Omental fat pad (tissue), 4 donors: ENCODE data around the gene SH3PXD2B. TPM values are rescaled to one million over a fixed set of nuclear protein-coding genes. Genes with fewer than 3 reads are reported as not detected.

Experiments
- ATAC-seq: fragments of 150-250 bp; one replicate; pipeline ENCODE4 v1.9.1; 2016; ENCODE audit warnings: mild to moderate bottlenecking, moderate library complexity; ENCODE audit not compliant: low FRiP score
- DNase-seq: peaks from one replicate; pipeline ENCODE4 v3.0.0-alpha.2; 2019; ENCODE audit warnings: low spot score
- CTCF ChIP-seq, 3 donors: fragments of 450-650 bp; IDR thresholded peaks; one replicate each; pipeline ENCODE4 v1.5.1; 2016 to 2017; ENCODE audit warnings: antibody characterized with exemption in 3 of 3, mild to moderate bottlenecking in 3 of 3, moderate library complexity in 2 of 3
- total RNA-seq, 4 donors: library from RNA; depleted of rRNA; stranded (reverse); fragments of >200 nt; gene quantifications; one replicate each; pipeline ENCODE4 v1.1.0, GENCODE V29; 2016

Gene SH3PXD2B
- 10 to 100 TPM; 29.3 to 47.1 (median 44.3) TPM for total RNA-seq

- TF ChIP-seq CTCF (IDR thresholded peaks at IDR 0.05): no peak
- ATAC-seq: peak; percentile 6
- no peak for DNase-seq
These were observed at the start of gene SH3PXD2B for GRCh38 chr5:172454358-172455086. SH3PXD2B (minus strand) TSS chr5:172454525; CDS start chr5:172454352, 173 bp downstream.

GRCh38 chr5:172502969-172503368 is 48.6 kb upstream of the SH3PXD2B start:
- no peak for TF ChIP-seq CTCF (IDR thresholded peaks at IDR 0.05)
- DNase-seq (no peak), ATAC-seq (no peak)

- DNase-seq (no peak), ATAC-seq (no peak)
- TF ChIP-seq CTCF (IDR thresholded peaks at IDR 0.05): no peak
These were observed 48.1 kb upstream of the SH3PXD2B start for GRCh38 chr5:172502410-172502809.

- DNase-seq (no peak), ATAC-seq (no peak)
- TF ChIP-seq CTCF (IDR thresholded peaks at IDR 0.05): no peak
These were observed 47.5 kb upstream of the SH3PXD2B start for GRCh38 chr5:172501708-172502320.

GRCh38 chr5:172499287-172499686 is 45.0 kb upstream of the SH3PXD2B start:
- DNase-seq (no peak), ATAC-seq (no peak)
- no peak for TF ChIP-seq CTCF (IDR thresholded peaks at IDR 0.05)

- TF ChIP-seq CTCF (IDR thresholded peaks at IDR 0.05): no peak
- no peak for ATAC-seq
- DNase-seq: no peak
These were observed 44.3 kb upstream of the SH3PXD2B start for GRCh38 chr5:172498431-172499129.
